Mesenchymal stem cell (in vitro differentiated cells and primary cell): ENCODE results near the gene DNAH7.

Source experiments
- DNase-seq: peaks from one replicate; pipeline ENCODE4 v3.0.0-alpha.2; 2013
- H2AFZ ChIP-seq: one replicate; pipeline ENCODE4 v1.6.1; 2013; ENCODE audit warnings: low read depth, mild to moderate bottlenecking, control low read depth, inconsistent platforms, low read length, moderate library complexity
- H2AK5ac ChIP-seq: 2 replicates; pipeline ENCODE4 v1.6.1; 2013; ENCODE audit warnings: low read length, moderate library complexity, mild to moderate bottlenecking, inconsistent platforms; ENCODE audit not compliant: severe bottlenecking
- H2BK120ac ChIP-seq: one replicate; pipeline ENCODE4 v1.6.1; 2013; ENCODE audit warnings: low read depth, mild to moderate bottlenecking, inconsistent platforms, low read length, moderate library complexity
- H2BK12ac ChIP-seq, 2 experiments: one replicate each; pipeline ENCODE4 v1.6.1; 2013; ENCODE audit warnings: inconsistent platforms in 2 of 2, low read length in 2 of 2, mild to moderate bottlenecking in 2 of 2, moderate library complexity in 2 of 2, control low read depth in 1 of 2
- H2BK15ac ChIP-seq: one replicate; pipeline ENCODE4 v1.6.1; 2013; ENCODE audit warnings: mild to moderate bottlenecking, low read depth, inconsistent platforms; ENCODE audit not compliant: poor library complexity, severe bottlenecking
- H2BK5ac ChIP-seq: 2 replicates; pipeline ENCODE4 v1.6.1; 2013; ENCODE audit warnings: low read depth, mild to moderate bottlenecking, low read length, control low read depth, inconsistent platforms; ENCODE audit not compliant: poor library complexity, severe bottlenecking
- H3K14ac ChIP-seq, 2 experiments: one replicate each; pipeline ENCODE4 v1.6.1; 2013; ENCODE audit warnings: inconsistent platforms in 2 of 2, low read length in 2 of 2, control low read depth in 1 of 2, mild to moderate bottlenecking in 1 of 2, moderate library complexity in 1 of 2
- H3K18ac ChIP-seq, 2 experiments: one replicate each; pipeline ENCODE4 v1.6.1; 2013; ENCODE audit warnings: inconsistent platforms in 2 of 2, low read length in 2 of 2, control low read depth in 1 of 2, low read depth in 1 of 2, mild to moderate bottlenecking in 1 of 2
- H3K23ac ChIP-seq, 2 experiments: one replicate each; pipeline ENCODE4 v1.6.1; 2013; ENCODE audit warnings: inconsistent platforms in 2 of 2, low read length in 2 of 2, mild to moderate bottlenecking in 2 of 2, moderate library complexity in 2 of 2, control low read depth in 1 of 2
- H3K27ac ChIP-seq: 2 replicates; pipeline ENCODE4 v1.5.1; 2013; ENCODE audit warnings: mild to moderate bottlenecking, moderate library complexity, low read length, control low read depth, inconsistent platforms; ENCODE audit not compliant: poor library complexity, severe bottlenecking
- H3K27me3 ChIP-seq, 2 experiments: 2 replicates each; pipeline versions ENCODE4 v1.6.1 to v1.7.0; 2013; ENCODE audit warnings: low read length in 2 of 2, mild to moderate bottlenecking in 2 of 2, moderate library complexity in 2 of 2, control low read depth in 1 of 2, inconsistent platforms in 1 of 2; ENCODE audit not compliant: control insufficient read depth in 1 of 2, insufficient read depth in 1 of 2
- H3K36me3 ChIP-seq, 2 experiments: 2 replicates each; pipeline versions ENCODE4 v1.6.1 to v1.7.0; 2013; ENCODE audit warnings: low read length in 2 of 2, control low read depth in 1 of 2, inconsistent platforms in 1 of 2, low read depth in 1 of 2, mild to moderate bottlenecking in 1 of 2; ENCODE audit not compliant: insufficient read depth in 2 of 2, control insufficient read depth in 1 of 2
- H3K4ac ChIP-seq, 2 experiments: one replicate each; pipeline ENCODE4 v1.6.1; 2013; ENCODE audit warnings: inconsistent platforms in 2 of 2, low read length in 2 of 2, mild to moderate bottlenecking in 2 of 2, moderate library complexity in 2 of 2, control low read depth in 1 of 2, low read depth in 1 of 2
- H3K4me1 ChIP-seq: 2 replicates; pipeline ENCODE4 v1.6.1; 2013; ENCODE audit warnings: low read depth, low read length, control low read depth; ENCODE audit not compliant: control insufficient read depth, insufficient read depth
- H3K4me2 ChIP-seq: 2 replicates; pipeline ENCODE4 v1.6.1; 2013; ENCODE audit warnings: low read length, mild to moderate bottlenecking, inconsistent platforms; ENCODE audit not compliant: poor library complexity, severe bottlenecking
- H3K4me3 ChIP-seq, 2 experiments: 2 replicates each; pipeline versions ENCODE4 v1.5.1 to v1.7.0; 2013; ENCODE audit warnings: low read length in 2 of 2, mild to moderate bottlenecking in 2 of 2, control low read depth in 1 of 2, low read depth in 1 of 2; ENCODE audit not compliant: insufficient read depth in 1 of 2
- H3K79me1 ChIP-seq: replicated peaks from 2 replicates; pipeline ENCODE4 v1.6.1; 2013; ENCODE audit warnings: mild to moderate bottlenecking, control low read depth, low read length, inconsistent platforms; ENCODE audit not compliant: poor library complexity, severe bottlenecking
- H3K9ac ChIP-seq: 2 replicates; pipeline ENCODE4 v1.7.0; 2013; ENCODE audit warnings: mild to moderate bottlenecking, low read length, moderate library complexity
- H3K9me3 ChIP-seq: 2 replicates; pipeline ENCODE4 v1.7.0; 2013; ENCODE audit warnings: mild to moderate bottlenecking, low read length; ENCODE audit not compliant: control insufficient read depth
- H4K8ac ChIP-seq: one replicate; pipeline ENCODE4 v1.6.1; 2013; ENCODE audit warnings: inconsistent platforms, mild to moderate bottlenecking, low read length, moderate library complexity
- H4K91ac ChIP-seq: one replicate; pipeline ENCODE4 v1.6.1; 2013; ENCODE audit warnings: mild to moderate bottlenecking, low read length, inconsistent platforms
- WGBS: methylation state at CpG from one replicate; pipeline ENCODE4 v1.1.7; 2013; ENCODE audit warnings: mixed read lengths; 5-methylcytosine and 5-hydroxymethylcytosine counted together

The DNAH7 gene

GRCh38 chr2:195934484-195934883 lies 134.2 kb downstream of the DNAH7 start:
- no peak overlapping the region for H4K91ac ChIP-seq
- H3K23ac ChIP-seq: no peak overlapping the region
- no peak overlapping the region for H3K14ac ChIP-seq
- WGBS: 83% methylated on average over 4 of the region's 4 CpGs
- H3K18ac ChIP-seq: no peak overlapping the region
- no peak overlapping the region for H3K9ac ChIP-seq
- H3K27ac ChIP-seq: no peak overlapping the region
- H3K79me1 ChIP-seq: no peaks in the 10 kb centered on the region
- no peaks in the 10 kb centered on the region for H3K4me1 ChIP-seq
- H2BK12ac ChIP-seq: no peak overlapping the region
- H3K4me3 ChIP-seq: no peak overlapping the region
- H3K9me3 ChIP-seq: no peaks in the 10 kb centered on the region
- no peak overlapping the region for H3K4ac ChIP-seq
- no peaks in the 10 kb centered on the region for H3K27me3 ChIP-seq
- H2BK5ac ChIP-seq: no peak overlapping the region
- no peaks in the 10 kb centered on the region for H3K36me3 ChIP-seq
- no peak overlapping the region for H4K8ac ChIP-seq
- no peak for DNase-seq
- H2BK15ac ChIP-seq: no peak overlapping the region
- H3K4me2 ChIP-seq: no peak overlapping the region
- no peak overlapping the region for H2AFZ ChIP-seq
- no peak overlapping the region for H2AK5ac ChIP-seq
- H2BK120ac ChIP-seq: no peak overlapping the region

- H4K8ac ChIP-seq: no peak overlapping the region
- WGBS: no CpG with 5 or more reads among the region's 1 CpG
- no peak overlapping the region for H3K14ac ChIP-seq
- H3K4me1 ChIP-seq: no peaks in the 10 kb centered on the region
- H3K4ac ChIP-seq: no peak overlapping the region
- H3K4me2 ChIP-seq: no peak overlapping the region
- DNase-seq: no peak
- H4K91ac ChIP-seq: no peak overlapping the region
- H2BK120ac ChIP-seq: no peak overlapping the region
- H2AFZ ChIP-seq: no peak overlapping the region
- no peak overlapping the region for H3K23ac ChIP-seq
- H3K4me3 ChIP-seq: no peak overlapping the region
- H2BK12ac ChIP-seq: no peak overlapping the region
- H2BK5ac ChIP-seq: no peak overlapping the region
- H2BK15ac ChIP-seq: no peak overlapping the region
- H3K9me3 ChIP-seq: no peaks in the 10 kb centered on the region
- no peaks in the 10 kb centered on the region for H3K27me3 ChIP-seq
- no peak overlapping the region for H3K18ac ChIP-seq
- no peak overlapping the region for H3K27ac ChIP-seq
- H3K79me1 ChIP-seq: no peaks in the 10 kb centered on the region
- H3K36me3 ChIP-seq: no peaks in the 10 kb centered on the region
- no peak overlapping the region for H2AK5ac ChIP-seq
- no peak overlapping the region for H3K9ac ChIP-seq
These were observed 139.1 kb downstream of the DNAH7 start for GRCh38 chr2:195929531-195929930.

GRCh38 chr2:195925120-195925519 lies 143.5 kb downstream of the DNAH7 start:
- Histone ChIP-seq H3K79me1 (no peaks in the 10 kb centered on the region), H3K27ac (no peak overlapping the region), H3K14ac (no peak overlapping the region), H3K18ac (no peak overlapping the region), H2BK120ac (no peak overlapping the region), H3K9ac (no peak overlapping the region), H3K4me1 (no peaks in the 10 kb centered on the region), H3K27me3 (no peaks in the 10 kb centered on the region), H2BK5ac (no peak overlapping the region), H2BK15ac (no peak overlapping the region), H3K4me3 (no peak overlapping the region), H2AK5ac (no peak overlapping the region), H3K4ac (no peak overlapping the region), H4K91ac (no peak overlapping the region), H4K8ac (no peak overlapping the region), H3K4me2 (no peak overlapping the region), H3K23ac (no peak overlapping the region), H3K36me3 (no peaks in the 10 kb centered on the region), H3K9me3 (no peaks in the 10 kb centered on the region), H2AFZ (no peak overlapping the region), H2BK12ac (no peak overlapping the region)
- 88% methylated on average over 3 of the region's 3 CpGs for WGBS
- no peak for DNase-seq

GRCh38 chr2:195923889-195924288 lies 144.7 kb downstream of the DNAH7 start:
- Histone ChIP-seq H3K18ac (no peak overlapping the region), H3K36me3 (no peaks in the 10 kb centered on the region), H3K4me1 (no peaks in the 10 kb centered on the region), H3K4me3 (no peak overlapping the region), H4K91ac (no peak overlapping the region), H3K9ac (no peak overlapping the region), H3K23ac (no peak overlapping the region), H4K8ac (no peak overlapping the region), H3K9me3 (no peaks in the 10 kb centered on the region), H3K14ac (no peak overlapping the region), H3K79me1 (no peaks in the 10 kb centered on the region), H3K27me3 (no peaks in the 10 kb centered on the region), H3K4me2 (no peak overlapping the region), H2AFZ (no peak overlapping the region), H2AK5ac (no peak overlapping the region), H2BK5ac (no peak overlapping the region), H2BK15ac (no peak overlapping the region), H3K27ac (no peak overlapping the region), H2BK12ac (no peak overlapping the region), H2BK120ac (no peak overlapping the region), H3K4ac (no peak overlapping the region)
- WGBS: no CpG with 5 or more reads among the region's 1 CpG
- DNase-seq: no peak
